Transverse colon (tissue), 4 donors: ENCODE results near the gene CELA2B.

Experiments used
- CTCF ChIP-seq, 5 experiments: fragments of 200-600 bp in 3 of 5; fragments of 450-650 bp in 2 of 5; sonication (generic) in 3 of 5; IDR thresholded peaks; 1 replicate in 2 of 5; 2 replicates in 3 of 5; pipeline ENCODE4 v1.5.1; 2016 to 2017; ENCODE audit warnings: antibody characterized with exemption in 5 of 5, inconsistent platforms in 3 of 5, mild to moderate bottlenecking in 2 of 5, moderate library complexity in 1 of 5
- POLR2A ChIP-seq: fragments of 450-650 bp; IDR thresholded peaks from one replicate; pipeline ENCODE4 v1.6.1; 2016; ENCODE audit warnings: antibody characterized with exemption, mild to moderate bottlenecking, moderate library complexity
- POLR2AphosphoS5 ChIP-seq, 3 donors: sonication (generic); formaldehyde crosslinking; IDR thresholded peaks; one replicate each; pipeline ENCODE4 v1.6.1; 2016; ENCODE audit warnings: antibody characterized with exemption in 3 of 3

GRCh38 chr1:15460708-15461095, 15.2 kb upstream of the CELA2B start:
- TF ChIP-seq CTCF (IDR thresholded peaks at IDR 0.05) = no peak
- no peak for TF ChIP-seq POLR2A
- TF ChIP-seq POLR2AphosphoS5 (IDR thresholded peaks at IDR 0.05) = no peak
